ENCODE measurements around the gene PBLD. TPM values are rescaled to one million over a fixed set of nuclear protein-coding genes. Genes with fewer than 3 reads are reported as not detected.
A peak's percentile ranks its signal among the peaks of the same experiment; 100 is the strongest.

The PBLD gene
- total RNA-seq = 10 to 100 TPM in 1 of 4 donors, 1 to 10 TPM in 3; 5.0 to 12.3 (median 6.4) TPM

GRCh38 chr10:68332259-68333057, at the start of gene PBLD:
Gene PBLD, minus strand, starts transcription at chr10:68332928. Its CDS starts 26,084 bp downstream, at chr10:68306844.
- intact Hi-C loops (cut with DNase I) = no loop called here
- no peaks in the 10 kb centered on the region for H3K27me3 ChIP-seq
- H3K4me3 ChIP-seq (replicated peaks in 1 of 3) = peak within 1 kb of the TSS; percentile 57 to 89 (median 76)
- peak within 1 kb of the TSS; percentile 99 for H3K27ac ChIP-seq
- H3K9me3 ChIP-seq = no peaks in the 10 kb centered on the region
- TF ChIP-seq POLR2A (IDR thresholded peaks at IDR 0.05) = peak in 1 of 2 donors; percentile 69
- TF ChIP-seq, protein P1, sequence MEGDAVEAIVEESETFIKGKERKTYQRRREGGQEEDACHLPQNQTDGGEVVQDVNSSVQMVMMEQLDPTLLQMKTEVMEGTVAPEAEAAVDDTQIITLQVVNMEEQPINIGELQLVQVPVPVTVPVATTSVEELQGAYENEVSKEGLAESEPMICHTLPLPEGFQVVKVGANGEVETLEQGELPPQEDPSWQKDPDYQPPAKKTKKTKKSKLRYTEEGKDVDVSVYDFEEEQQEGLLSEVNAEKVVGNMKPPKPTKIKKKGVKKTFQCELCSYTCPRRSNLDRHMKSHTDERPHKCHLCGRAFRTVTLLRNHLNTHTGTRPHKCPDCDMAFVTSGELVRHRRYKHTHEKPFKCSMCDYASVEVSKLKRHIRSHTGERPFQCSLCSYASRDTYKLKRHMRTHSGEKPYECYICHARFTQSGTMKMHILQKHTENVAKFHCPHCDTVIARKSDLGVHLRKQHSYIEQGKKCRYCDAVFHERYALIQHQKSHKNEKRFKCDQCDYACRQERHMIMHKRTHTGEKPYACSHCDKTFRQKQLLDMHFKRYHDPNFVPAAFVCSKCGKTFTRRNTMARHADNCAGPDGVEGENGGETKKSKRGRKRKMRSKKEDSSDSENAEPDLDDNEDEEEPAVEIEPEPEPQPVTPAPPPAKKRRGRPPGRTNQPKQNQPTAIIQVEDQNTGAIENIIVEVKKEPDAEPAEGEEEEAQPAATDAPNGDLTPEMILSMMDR (IDR thresholded peaks at IDR 0.05) = peak in 4 of 6 experiments; percentile 24 to 53 (median 32)
- WGBS, 2 donors = 1% methylated on average over 45 to 49 of the region's 51 CpGs
- peak; percentile 68 to 75 for DNase-seq
- H3K4me1 ChIP-seq = peaks cover 51 to 56% of the 10 kb centered on the region in 2 donors
- H3K36me3 ChIP-seq = no peaks in the 10 kb centered on the region

DNA sequence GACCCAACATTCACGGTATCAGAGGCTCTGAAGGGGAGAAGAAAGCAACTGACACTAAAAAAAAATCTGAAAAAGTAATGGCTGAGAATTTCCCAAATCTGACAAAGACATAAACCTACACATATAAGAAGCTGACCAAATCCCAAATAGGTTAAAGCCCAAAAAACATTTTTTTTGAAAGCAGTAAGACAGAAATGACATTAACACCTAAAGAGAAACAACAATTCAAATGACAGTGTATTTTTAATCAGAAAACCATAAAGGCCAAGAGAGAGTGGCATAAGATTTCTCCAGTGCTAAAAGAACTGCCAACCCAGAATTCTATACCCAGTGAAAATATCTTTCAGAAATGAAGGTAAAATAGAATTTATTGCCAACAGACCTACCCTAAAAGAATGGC, 38.9 kb upstream of the PBLD start:
- peaks cover 11 to 17% of the 10 kb centered on the region in 2 donors for H3K36me3 ChIP-seq
- intact Hi-C loops (cut with DNase I) = no loop called here
- H3K4me1 ChIP-seq = no peaks in the 10 kb centered on the region
- 95 to 97% methylated on average over 1 of the region's 1 CpG for WGBS, 2 donors
- H3K4me3 ChIP-seq (replicated peaks in 1 of 3) = no peak overlapping the region
- no peaks in the 10 kb centered on the region for H3K9me3 ChIP-seq
- no peak for DNase-seq
- no peak overlapping the region for H3K27ac ChIP-seq
- H3K27me3 ChIP-seq = no peaks in the 10 kb centered on the region
- TF ChIP-seq, protein P1 (IDR thresholded peaks at IDR 0.05) = no peak
- TF ChIP-seq POLR2A (IDR thresholded peaks at IDR 0.05) = no peak

- intact Hi-C loops (cut with DNase I) = no loop called here
- H3K4me3 ChIP-seq (replicated peaks in 1 of 3) = no peak overlapping the region
- no peak for DNase-seq
- no peak overlapping the region for H3K27ac ChIP-seq
- H3K36me3 ChIP-seq = peaks cover 6 to 18% of the 10 kb centered on the region in 2 donors
- no peaks in the 10 kb centered on the region for H3K27me3 ChIP-seq
- 84 to 87% methylated on average over 2 of the region's 2 CpGs for WGBS, 2 donors
- no peaks in the 10 kb centered on the region for H3K4me1 ChIP-seq
- TF ChIP-seq POLR2A (IDR thresholded peaks at IDR 0.05) = no peak
- TF ChIP-seq, protein P1 (IDR thresholded peaks at IDR 0.05) = no peak
- H3K9me3 ChIP-seq = no peaks in the 10 kb centered on the region
These were observed 34.4 kb upstream of the PBLD start for GRCh38 chr10:68367121-68367520.

DNA sequence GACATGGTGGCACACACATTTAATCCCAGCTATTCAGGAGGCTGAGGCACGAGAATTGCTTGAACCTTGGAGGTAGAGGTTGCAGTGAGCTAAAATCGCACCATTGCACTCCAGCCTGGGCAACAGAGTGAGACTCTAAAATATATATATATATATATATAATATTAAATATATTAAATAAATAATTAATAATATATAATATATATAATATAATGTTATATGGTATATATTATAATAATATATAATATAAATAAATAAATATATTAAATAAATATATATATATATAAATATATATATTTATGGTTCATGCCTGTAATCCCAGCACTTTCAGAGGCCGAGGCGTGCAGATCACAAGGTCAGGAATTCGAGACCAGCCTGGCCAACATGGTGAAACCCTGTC, 33.9 kb upstream of the PBLD start:
- no peaks in the 10 kb centered on the region for H3K27me3 ChIP-seq
- H3K4me1 ChIP-seq = no peaks in the 10 kb centered on the region
- H3K4me3 ChIP-seq (replicated peaks in 1 of 3) = no peak overlapping the region
- H3K27ac ChIP-seq = no peak overlapping the region
- H3K36me3 ChIP-seq = peaks cover 7 to 18% of the 10 kb centered on the region in 2 donors
- WGBS, 2 donors = 99 to 100% methylated on average over 5 of the region's 5 CpGs
- TF ChIP-seq, protein P1 (IDR thresholded peaks at IDR 0.05) = no peak
- no peak for TF ChIP-seq POLR2A (IDR thresholded peaks at IDR 0.05)
- no peaks in the 10 kb centered on the region for H3K9me3 ChIP-seq
- DNase-seq = no peak
- intact Hi-C loops (cut with DNase I) = no loop called here

GRCh38 chr10:68365611-68366010, 32.9 kb upstream of the PBLD start:
- no peak for TF ChIP-seq POLR2A (IDR thresholded peaks at IDR 0.05)
- TF ChIP-seq, protein P1 (IDR thresholded peaks at IDR 0.05) = no peak
- no peak overlapping the region for H3K4me3 ChIP-seq (replicated peaks in 1 of 3)

More at GRCh38 chr10:68365611-68366010, 32.9 kb upstream of the PBLD start:
- Histone ChIP-seq H3K9me3 (no peaks in the 10 kb centered on the region), H3K27ac (no peak overlapping the region), H3K4me1 (no peaks in the 10 kb centered on the region), H3K27me3 (no peaks in the 10 kb centered on the region), H3K36me3 (peaks cover 7 to 25% of the 10 kb centered on the region in 2 donors)
- 91 to 94% methylated on average over 2 of the region's 2 CpGs for WGBS, 2 donors
- DNase-seq = no peak
- intact Hi-C loops (cut with DNase I) = no loop called here
